Osteocyte (in vitro differentiated cells): ENCODE results near the gene EFHD2. TPM values are rescaled to one million over a fixed set of nuclear protein-coding genes. Genes with fewer than 3 reads are reported as not detected.
"Not testable (repeated sequence)": the region's sequence is repeated elsewhere in the genome, so short reads cannot be mapped to it uniquely, and the experiment has no call there.

Experiments
- DNase-seq: peaks from one replicate; pipeline ENCODE4 v3.0.0; 2021; ENCODE audit warnings: mixed read lengths; ENCODE audit not compliant: unreplicated experiment; ENCODE audit errors: extremely low spot score
- H3K27ac Mint-ChIP-seq: one replicate; pipeline ENCODE4 v1.8.0; 2021; ENCODE audit warnings: mild to moderate bottlenecking, mixed read lengths; ENCODE audit not compliant: unreplicated experiment
- H3K27me3 Mint-ChIP-seq: one replicate; pipeline ENCODE4 v1.8.0; 2021; ENCODE audit warnings: mixed read lengths; ENCODE audit not compliant: unreplicated experiment
- H3K36me3 Mint-ChIP-seq: one replicate; pipeline ENCODE4 v1.8.0; 2021; ENCODE audit warnings: mixed read lengths; ENCODE audit not compliant: unreplicated experiment
- H3K4me1 Mint-ChIP-seq: one replicate; pipeline ENCODE4 v1.8.0; 2021; ENCODE audit warnings: mixed read lengths; ENCODE audit not compliant: unreplicated experiment
- H3K4me3 Mint-ChIP-seq: one replicate; pipeline ENCODE4 v1.8.0; 2021; ENCODE audit warnings: mild to moderate bottlenecking, moderate library complexity, mixed read lengths; ENCODE audit not compliant: unreplicated experiment
- H3K9me3 Mint-ChIP-seq: one replicate; pipeline ENCODE4 v1.8.0; 2021; ENCODE audit warnings: mixed read lengths; ENCODE audit not compliant: unreplicated experiment
- total RNA-seq: library from RNA; stranded (reverse); gene quantifications from 2 replicates; pipeline ENCODE4 v1.2.1, GENCODE V29; 2021
- TF ChIP-seq, protein P1 (sequence below): fragments of 200-600 bp; sonication (generic); IDR thresholded peaks from 2 replicates; pipeline ENCODE4 v1.5.0; 2021; ENCODE audit warnings: antibody characterized with exemption, mild to moderate bottlenecking, moderate library complexity

EFHD2 gene
- total RNA-seq, 1 donor from 2014 or later, result 20.3 TPM

DNA sequence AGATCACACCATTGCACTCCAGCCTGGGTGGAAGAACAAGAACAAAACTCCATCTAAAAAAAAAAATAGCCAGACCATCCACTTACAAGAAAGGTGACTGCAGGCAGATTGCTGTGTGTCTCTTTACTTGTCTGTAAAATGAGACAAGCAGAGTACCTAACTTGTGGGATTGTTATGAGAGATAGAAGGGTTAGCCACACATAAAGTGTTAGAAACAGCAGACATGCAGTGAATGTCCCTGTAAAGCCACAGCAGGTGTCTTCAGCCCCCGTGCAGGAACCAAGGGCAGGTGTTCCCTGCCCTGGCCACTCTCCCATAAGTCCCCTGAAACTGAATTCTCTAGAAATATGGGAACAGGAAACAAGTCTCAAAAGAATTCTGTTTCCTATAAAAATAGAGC is 40.8 kb upstream of the EFHD2 start:
- Mint-ChIP-seq H3K9me3 (no peaks in the 10 kb centered on the region), H3K4me1 (no peaks in the 10 kb centered on the region), H3K36me3 (no peaks in the 10 kb centered on the region), H3K27ac (no peak overlapping the region), H3K4me3 (no peak overlapping the region), H3K27me3 (peaks cover 5% of the 10 kb centered on the region)
- DNase-seq, result no peak
- TF ChIP-seq, protein P1, sequence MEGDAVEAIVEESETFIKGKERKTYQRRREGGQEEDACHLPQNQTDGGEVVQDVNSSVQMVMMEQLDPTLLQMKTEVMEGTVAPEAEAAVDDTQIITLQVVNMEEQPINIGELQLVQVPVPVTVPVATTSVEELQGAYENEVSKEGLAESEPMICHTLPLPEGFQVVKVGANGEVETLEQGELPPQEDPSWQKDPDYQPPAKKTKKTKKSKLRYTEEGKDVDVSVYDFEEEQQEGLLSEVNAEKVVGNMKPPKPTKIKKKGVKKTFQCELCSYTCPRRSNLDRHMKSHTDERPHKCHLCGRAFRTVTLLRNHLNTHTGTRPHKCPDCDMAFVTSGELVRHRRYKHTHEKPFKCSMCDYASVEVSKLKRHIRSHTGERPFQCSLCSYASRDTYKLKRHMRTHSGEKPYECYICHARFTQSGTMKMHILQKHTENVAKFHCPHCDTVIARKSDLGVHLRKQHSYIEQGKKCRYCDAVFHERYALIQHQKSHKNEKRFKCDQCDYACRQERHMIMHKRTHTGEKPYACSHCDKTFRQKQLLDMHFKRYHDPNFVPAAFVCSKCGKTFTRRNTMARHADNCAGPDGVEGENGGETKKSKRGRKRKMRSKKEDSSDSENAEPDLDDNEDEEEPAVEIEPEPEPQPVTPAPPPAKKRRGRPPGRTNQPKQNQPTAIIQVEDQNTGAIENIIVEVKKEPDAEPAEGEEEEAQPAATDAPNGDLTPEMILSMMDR, result no peak

DNA sequence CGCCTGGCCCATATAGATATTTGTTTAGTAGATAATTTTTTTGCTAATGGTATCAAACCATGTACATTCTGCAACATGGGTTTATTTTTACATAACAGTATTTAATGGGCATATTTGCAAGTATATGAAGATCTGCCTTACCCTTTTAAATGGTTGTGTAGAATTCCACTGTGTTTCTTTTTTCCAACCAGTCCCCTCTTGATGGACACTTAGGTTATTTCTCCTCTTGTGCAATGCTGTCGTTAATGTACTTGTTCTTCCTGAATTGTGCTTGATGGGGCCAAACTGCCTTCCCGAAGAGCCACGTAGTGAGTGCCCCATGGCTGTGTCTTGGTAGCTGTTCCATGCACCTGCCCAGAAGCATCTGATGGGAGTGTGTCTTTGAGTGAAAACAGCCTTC is 39.4 kb upstream of the EFHD2 start:
- Mint-ChIP-seq H3K9me3 (no peaks in the 10 kb centered on the region), H3K36me3 (no peaks in the 10 kb centered on the region), H3K4me1 (no peaks in the 10 kb centered on the region), H3K4me3 (no peak overlapping the region), H3K27me3 (peaks cover 2% of the 10 kb centered on the region), H3K27ac (no peak overlapping the region)
- no peak for DNase-seq
- TF ChIP-seq, protein P1, result no peak

DNA sequence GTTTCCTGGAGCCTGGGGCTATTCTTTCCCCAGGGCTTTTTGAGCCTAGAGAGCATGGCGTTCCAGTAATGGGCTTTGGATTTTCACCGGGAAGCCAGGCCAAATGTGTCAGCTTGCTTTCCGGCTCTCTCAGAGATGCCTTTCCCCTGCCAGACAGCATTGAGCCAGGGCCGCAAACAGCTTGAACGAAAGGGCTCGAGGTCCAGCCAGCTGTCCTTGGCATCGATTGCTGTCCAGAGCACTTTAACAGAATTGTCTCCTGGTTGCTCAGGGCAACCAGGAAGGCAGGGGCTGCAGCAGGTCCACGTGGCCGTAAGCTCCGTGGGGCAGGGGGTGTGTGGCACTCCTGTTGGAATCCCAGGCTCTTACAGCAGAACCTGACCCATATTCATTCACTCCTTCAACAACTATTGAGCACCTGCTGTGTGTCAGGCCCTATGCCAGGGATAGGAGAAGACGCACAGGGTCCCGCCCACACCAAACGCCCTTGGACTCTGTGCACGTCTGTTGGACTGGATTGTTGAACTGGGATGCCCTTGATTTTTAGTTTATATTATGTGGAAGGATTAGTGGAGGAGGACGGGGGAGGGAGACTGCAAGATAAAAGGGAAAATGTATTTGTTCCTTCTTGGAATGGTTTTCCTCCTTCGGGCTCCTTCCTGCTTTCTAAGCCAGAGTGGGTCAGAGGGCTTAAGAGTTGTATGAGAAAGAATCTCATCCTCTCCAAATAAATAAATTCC is 38.7 kb upstream of the EFHD2 start:
- no peak for DNase-seq
- TF ChIP-seq, protein P1, result no peak
- Mint-ChIP-seq H3K27ac (no peak overlapping the region), H3K27me3 (peaks cover 2% of the 10 kb centered on the region), H3K36me3 (no peaks in the 10 kb centered on the region), H3K4me1 (no peaks in the 10 kb centered on the region), H3K9me3 (no peaks in the 10 kb centered on the region), H3K4me3 (no peak overlapping the region)

DNA sequence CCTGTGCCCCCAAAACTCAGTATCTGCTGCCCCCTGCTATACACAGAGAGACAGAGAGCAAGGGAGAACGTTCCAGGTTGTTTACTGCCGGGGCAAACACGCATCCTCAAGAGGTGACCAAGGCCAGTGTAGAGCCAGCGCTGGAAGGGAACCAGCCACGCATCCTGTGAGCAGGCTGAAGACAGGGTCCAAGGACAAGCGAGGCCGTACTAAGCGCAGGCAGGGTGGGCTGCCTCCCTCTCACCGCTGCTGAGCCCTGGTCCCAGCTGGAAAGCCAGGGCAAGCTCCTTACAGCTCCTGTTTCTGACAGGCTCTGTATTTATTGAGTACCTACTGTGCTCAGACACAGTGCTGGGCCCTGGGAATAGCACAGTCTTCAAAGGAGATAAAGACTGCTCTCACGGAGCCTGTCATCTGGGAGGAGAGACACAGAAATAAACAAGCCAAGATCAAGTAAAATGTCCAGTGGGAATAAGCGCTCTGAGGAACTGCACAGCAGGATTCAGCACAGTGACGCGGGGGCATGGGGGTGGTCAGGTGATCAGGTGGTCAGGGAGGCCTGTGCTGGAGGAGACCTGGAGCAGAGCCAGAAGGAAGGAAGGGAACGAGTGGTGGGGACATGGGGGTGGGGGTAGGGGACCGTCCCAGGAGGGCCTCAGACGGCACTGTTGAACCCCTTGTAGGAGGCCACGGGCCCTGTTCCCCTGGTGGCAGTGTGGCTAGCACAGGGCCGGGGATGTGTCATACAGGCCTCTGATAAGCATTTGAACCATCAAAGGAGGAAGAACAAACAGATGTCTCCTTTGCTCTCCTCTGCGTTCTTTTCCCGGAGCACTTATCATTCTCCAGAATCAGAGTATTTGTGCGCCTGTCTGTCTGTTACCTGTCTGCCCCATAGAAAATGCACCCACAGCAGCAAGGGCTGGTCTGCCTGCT is 37.8 kb upstream of the EFHD2 start:
- Mint-ChIP-seq H3K36me3 (no peaks in the 10 kb centered on the region), H3K4me1 (no peaks in the 10 kb centered on the region), H3K27me3 (peaks cover 2% of the 10 kb centered on the region), H3K4me3 (no peak overlapping the region), H3K9me3 (no peaks in the 10 kb centered on the region), H3K27ac (no peak overlapping the region)
- TF ChIP-seq, protein P1, result no peak
- DNase-seq, result no peak

DNA sequence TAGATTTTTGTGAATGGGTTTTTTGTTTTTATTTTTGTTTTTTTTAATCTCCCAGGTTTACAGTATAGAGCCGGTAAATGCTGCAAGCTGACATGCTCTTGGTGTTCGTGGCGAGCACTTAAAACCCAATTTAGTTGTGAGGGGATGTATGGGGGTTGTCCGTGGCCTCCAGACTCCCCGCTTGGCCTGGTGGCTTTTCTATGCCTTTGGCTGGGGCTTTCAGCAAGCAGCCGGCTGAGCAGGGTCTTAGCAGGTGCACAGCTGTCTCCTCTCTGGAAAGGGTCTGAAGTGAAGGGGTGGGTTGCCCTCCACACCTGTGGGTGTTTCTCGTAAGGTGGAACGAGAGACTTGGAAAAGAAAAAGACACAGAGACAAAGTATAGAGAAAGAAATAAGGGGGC is 31.0 kb upstream of the EFHD2 start:
- Mint-ChIP-seq H3K4me3 (no peak overlapping the region), H3K4me1 (no peaks in the 10 kb centered on the region), H3K9me3 (no peaks in the 10 kb centered on the region), H3K27me3 (peaks cover 15% of the 10 kb centered on the region), H3K27ac (no peak overlapping the region), H3K36me3 (no peaks in the 10 kb centered on the region)
- TF ChIP-seq, protein P1, result no peak
- no peak for DNase-seq

DNA sequence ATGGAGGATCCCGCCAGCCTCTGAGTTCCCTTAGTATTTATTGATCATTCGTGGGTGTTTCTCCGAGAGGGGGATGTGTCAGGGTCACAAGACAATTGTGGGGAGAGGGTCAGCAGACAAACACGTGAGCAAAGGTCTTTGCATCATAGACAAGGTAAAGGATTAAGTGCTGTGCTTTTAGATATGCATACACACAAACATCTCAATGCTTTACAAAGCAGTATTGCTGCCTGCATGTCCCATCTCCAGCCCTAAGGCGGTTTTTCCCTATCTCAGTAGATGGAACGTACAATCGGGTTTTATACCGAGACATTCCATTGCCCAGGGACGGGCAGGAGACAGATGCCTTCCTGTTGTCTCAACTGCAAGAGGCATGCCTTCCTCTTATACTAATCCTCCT is 30.5 kb upstream of the EFHD2 start:
- not testable (repeated sequence) for H3K36me3 Mint-ChIP-seq, H3K27ac Mint-ChIP-seq, H3K4me3 Mint-ChIP-seq, DNase-seq, H3K9me3 Mint-ChIP-seq, H3K4me1 Mint-ChIP-seq
- peaks cover 15% of the 10 kb centered on the region for H3K27me3 Mint-ChIP-seq
